T-cell (primary cell): ENCODE data around the gene ETFA. TPM values are rescaled to one million over a fixed set of nuclear protein-coding genes. Genes with fewer than 3 reads are reported as not detected.
A peak's percentile ranks its signal among the peaks of the same experiment; 100 is the strongest.
"Not testable (repeated sequence)": the region's sequence is repeated elsewhere in the genome, so short reads cannot be mapped to it uniquely, and the experiment has no call there.

Experiments used
- ATAC-seq, 4 experiments: fragments of 200-7000 bp in 3 of 4; fragments of 150-1000 bp in 1 of 4; cut with Tn5 transposase; replicated peaks in 1 of 4; 1 replicate in 3 of 4; 2 replicates in 1 of 4; pipeline ENCODE4 v1.10.0; 2021; ENCODE audit warnings: moderate library complexity in 3 of 4, mild to moderate bottlenecking in 2 of 4, moderate number of reproducible peaks in 1 of 4
- CTCF ChIA-PET, 2 donors: fragments of 300-600 bp; sonication (Branson Sonifier 250); formaldehyde crosslinking; loops; one replicate each; lab custom pipeline; 2022; ENCODE audit warnings: antibody characterized with exemption in 2 of 2; lab: Charles Lee
- POLR2A ChIA-PET, 2 donors: fragments of 300-600 bp; sonication (Branson Sonifier 250); formaldehyde crosslinking; loops; one replicate each; lab custom pipeline; 2022; ENCODE audit warnings: antibody characterized with exemption in 2 of 2; lab: Charles Lee
- DNase-seq, 35 experiments: peaks; one replicate each; pipeline versions ENCODE4 v3.0.0 to v3.0.0-alpha.2; 2013 to 2023
- H3K27ac ChIP-seq: one replicate; pipeline ENCODE4 v1.5.1; 2013; ENCODE audit warnings: low read length
- H3K27me3 ChIP-seq, 2 experiments: replicated peaks in 1 of 2; 1 replicate in 1 of 2; 2 replicates in 1 of 2; pipeline versions ENCODE4 v1.6.1 to v1.7.0; 2013; ENCODE audit warnings: low read length in 1 of 2, mixed read lengths in 1 of 2; ENCODE audit not compliant: control insufficient read depth in 2 of 2, insufficient read depth in 2 of 2; ENCODE audit errors: extremely low read depth in 1 of 2
- H3K36me3 ChIP-seq, 2 donors: 1 replicate in 1 of 2; 2 replicates in 1 of 2; pipeline versions ENCODE4 v1.6.1 to v1.7.0; 2013; ENCODE audit warnings: low read length in 1 of 2; ENCODE audit not compliant: control insufficient read depth in 2 of 2, insufficient read depth in 1 of 2; ENCODE audit errors: extremely low read depth in 1 of 2
- H3K4me1 ChIP-seq, 2 experiments: 1 replicate in 1 of 2; 2 replicates in 1 of 2; pipeline versions ENCODE4 v1.6.1 to v1.7.0; 2013; ENCODE audit warnings: low read length in 2 of 2, mixed read lengths in 1 of 2; ENCODE audit not compliant: insufficient read depth in 2 of 2, control insufficient read depth in 1 of 2; ENCODE audit errors: extremely low read depth in 1 of 2
- H3K4me3 ChIP-seq, 2 donors: 1 replicate in 1 of 2; 2 replicates in 1 of 2; pipeline versions ENCODE4 v1.5.1 to v1.7.0; 2013; ENCODE audit warnings: mild to moderate bottlenecking in 2 of 2, low read length in 1 of 2, moderate library complexity in 1 of 2; ENCODE audit not compliant: control insufficient read depth in 1 of 2; ENCODE audit errors: extremely low read depth in 1 of 2
- H3K9me3 ChIP-seq: 2 replicates; pipeline ENCODE4 v1.7.0; 2013
- H3K27ac Mint-ChIP-seq, 2 donors: one replicate each; pipeline ENCODE4 v1.8.0; 2020 to 2021; ENCODE audit warnings: mild to moderate bottlenecking in 2 of 2, mixed read lengths in 2 of 2
- H3K27me3 Mint-ChIP-seq, 2 donors: one replicate each; pipeline ENCODE4 v1.8.0; 2021 to 2022; ENCODE audit warnings: mixed read lengths in 2 of 2
- H3K36me3 Mint-ChIP-seq: one replicate; pipeline ENCODE4 v1.8.0; 2021; ENCODE audit warnings: mixed read lengths
- H3K4me1 Mint-ChIP-seq, 3 donors: one replicate each; pipeline ENCODE4 v1.8.0; 2020 to 2022; ENCODE audit warnings: mixed read lengths in 3 of 3, mild to moderate bottlenecking in 1 of 3
- H3K4me3 Mint-ChIP-seq, 3 donors: one replicate each; pipeline ENCODE4 v1.8.0; 2020 to 2022; ENCODE audit warnings: mild to moderate bottlenecking in 3 of 3, mixed read lengths in 3 of 3, moderate library complexity in 3 of 3
- H3K9me3 Mint-ChIP-seq, 3 donors: one replicate each; pipeline ENCODE4 v1.8.0; 2020 to 2022; ENCODE audit warnings: mixed read lengths in 3 of 3
- WGBS: methylation state at CpG from one replicate; pipeline ENCODE4 v1.1.5; 2013; ENCODE audit warnings: missing lambda C conversion rate; ENCODE audit not compliant: insufficient coverage; 5-methylcytosine and 5-hydroxymethylcytosine counted together
- total RNA-seq, 35 experiments: library from RNA in 6 of 35; stranded (reverse) in 6 of 35; fragments of 120-200 nt in 1 of 35; gene quantifications; one replicate each; pipeline versions ENCODE4 v1.2.1 to v1.2.4 and lab custom pipeline; 2013 to 2026

Gene ETFA
- total RNA-seq, 5 donors from 2014 or later (not counting 1 experiment from before 2014, with no cell fraction given), result 34.6 to 53.9 (median 50.4) TPM

- DNase-seq, result no peak
- Mint-ChIP-seq H3K4me3 (no peak overlapping the region), H3K9me3 (no peaks in the 10 kb centered on the region), H3K36me3 (peaks cover 65% of the 10 kb centered on the region), H3K4me1 (peaks cover 0 to 14% (median 10%) of the 10 kb centered on the region in 3 donors), H3K27me3 (no peaks in the 10 kb centered on the region), H3K27ac (peak overlapping the region in 1 of 2 donors; percentile 28)
- no CpG with 5 or more reads among the region's 1 CpG for WGBS
- no peak for ATAC-seq
- POLR2A ChIA-PET, result no interaction called here
- H3K27ac ChIP-seq, result no peak overlapping the region
- no peak overlapping the region for H3K4me3 ChIP-seq
- peaks cover 6 to 40% of the 10 kb centered on the region in 2 donors for H3K36me3 ChIP-seq
- H3K9me3 ChIP-seq, result no peaks in the 10 kb centered on the region
- H3K27me3 ChIP-seq, result no peaks in the 10 kb centered on the region
- CTCF ChIA-PET, result interaction anchor here in 1 of 2 donors (0.6 kb wide), 1 partner anchor 50 kb away, joined by 3 read pairs; no protein-coding TSS in a partner anchor
- H3K4me1 ChIP-seq, result peaks cover 2 to 10% of the 10 kb centered on the region in 2 experiments
Observed at GRCh38 chr15:76278651-76279050, 32.6 kb downstream of the ETFA start.

- ATAC-seq (no peak), DNase-seq (no peak)
- peaks cover 5 to 35% of the 10 kb centered on the region in 2 donors for H3K36me3 ChIP-seq
- Mint-ChIP-seq H3K4me3 (no peak overlapping the region), H3K4me1 (no peaks in the 10 kb centered on the region), H3K27ac (no peak overlapping the region), H3K36me3 (peaks cover 65% of the 10 kb centered on the region), H3K9me3 (peaks cover 0 to 1% (median 0%) of the 10 kb centered on the region in 3 donors), H3K27me3 (no peaks in the 10 kb centered on the region)
- ChIA-PET POLR2A (no interaction called here), CTCF (no interaction called here)
- H3K9me3 ChIP-seq, result no peaks in the 10 kb centered on the region
- H3K4me1 ChIP-seq, result no peaks in the 10 kb centered on the region
- no peak overlapping the region for H3K27ac ChIP-seq
- WGBS, result 100% methylated on average over 1 of the region's 1 CpG
- H3K4me3 ChIP-seq, result no peak overlapping the region
- H3K27me3 ChIP-seq, result no peaks in the 10 kb centered on the region
Observed at GRCh38 chr15:76274821-76275220, 36.4 kb downstream of the ETFA start.

- ChIA-PET POLR2A (no interaction called here), CTCF (no interaction called here)
- H3K4me1 Mint-ChIP-seq, result no peaks in the 10 kb centered on the region
- H3K9me3 Mint-ChIP-seq, result peaks cover 0 to 7% (median 4%) of the 10 kb centered on the region in 3 donors
- no peaks in the 10 kb centered on the region for H3K27me3 Mint-ChIP-seq
- no peak overlapping the region for H3K4me3 ChIP-seq
- H3K27ac ChIP-seq, result no peak overlapping the region
- peaks cover 68% of the 10 kb centered on the region for H3K36me3 Mint-ChIP-seq
- no peak for ATAC-seq
- no peak for DNase-seq
- no peak overlapping the region for H3K27ac Mint-ChIP-seq
- no CpG with 5 or more reads among the region's 2 CpGs for WGBS
- H3K36me3 ChIP-seq, result peaks cover 0 to 32% of the 10 kb centered on the region in 2 donors
- no peaks in the 10 kb centered on the region for H3K9me3 ChIP-seq
- no peak overlapping the region for H3K4me3 Mint-ChIP-seq
- no peaks in the 10 kb centered on the region for H3K4me1 ChIP-seq
- no peaks in the 10 kb centered on the region for H3K27me3 ChIP-seq
Observed at GRCh38 chr15:76274226-76274625, 37.0 kb downstream of the ETFA start.

- Histone ChIP-seq H3K4me1 (no peaks in the 10 kb centered on the region), H3K36me3 (peaks cover 4 to 31% of the 10 kb centered on the region in 2 donors), H3K4me3 (no peak overlapping the region), H3K27ac (no peak overlapping the region), H3K27me3 (no peaks in the 10 kb centered on the region), H3K9me3 (peaks cover 3% of the 10 kb centered on the region)
- Mint-ChIP-seq H3K27me3 (no peaks in the 10 kb centered on the region), H3K9me3 (peaks cover 0 to 22% (median 15%) of the 10 kb centered on the region in 3 donors), H3K4me1 (no peaks in the 10 kb centered on the region), H3K36me3 (peaks cover 69% of the 10 kb centered on the region), H3K4me3 (no peak overlapping the region), H3K27ac (no peak overlapping the region)
- WGBS, result 90% methylated on average over 2 of the region's 6 CpGs
- no peak for DNase-seq
- ChIA-PET POLR2A (no interaction called here), CTCF (no interaction called here)
- no peak for ATAC-seq
Observed at GRCh38 chr15:76270876-76271275, 40.4 kb downstream of the ETFA start.

GRCh38 chr15:76267077-76267476, 44.2 kb downstream of the ETFA start:
- Histone ChIP-seq H3K4me1 (no peaks in the 10 kb centered on the region), H3K36me3 (peaks cover 6 to 43% of the 10 kb centered on the region in 2 donors), H3K9me3 (peaks cover 5% of the 10 kb centered on the region), H3K4me3 (no peak overlapping the region), H3K27ac (no peak overlapping the region), H3K27me3 (no peaks in the 10 kb centered on the region)
- no peaks in the 10 kb centered on the region for H3K27me3 Mint-ChIP-seq
- peaks cover 9 to 44% (median 33%) of the 10 kb centered on the region in 3 donors for H3K9me3 Mint-ChIP-seq
- DNase-seq (no peak), ATAC-seq (no peak)
- H3K36me3 Mint-ChIP-seq, result peaks cover 84% of the 10 kb centered on the region
- H3K4me1 Mint-ChIP-seq, result no peaks in the 10 kb centered on the region
- no peak overlapping the region for H3K27ac Mint-ChIP-seq
- H3K4me3 Mint-ChIP-seq, result no peak overlapping the region
- CTCF ChIA-PET, result no interaction called here
- POLR2A ChIA-PET, result no interaction called here
- WGBS, result no CpG with 5 or more reads among the region's 6 CpGs

GRCh38 chr15:76265769-76266168, 45.5 kb downstream of the ETFA start:
- H3K4me3 ChIP-seq, POLR2A ChIA-PET, H3K27ac ChIP-seq, H3K27me3 Mint-ChIP-seq, H3K27me3 ChIP-seq, ATAC-seq, CTCF ChIA-PET, H3K27ac Mint-ChIP-seq, H3K4me3 Mint-ChIP-seq, H3K4me1 Mint-ChIP-seq, H3K9me3 ChIP-seq, H3K4me1 ChIP-seq, DNase-seq: not testable (repeated sequence)
- H3K36me3 ChIP-seq, result peaks cover 6 to 47% of the 10 kb centered on the region in 2 donors
- Mint-ChIP-seq H3K9me3 (peaks cover 9 to 44% (median 33%) of the 10 kb centered on the region in 3 donors), H3K36me3 (peaks cover 94% of the 10 kb centered on the region)
- no CpG with 5 or more reads among the region's 2 CpGs for WGBS
